Measurements from ENCODE around the gene WNT3A. TPM values are rescaled to one million over a fixed set of nuclear protein-coding genes. Genes with fewer than 3 reads are reported as not detected.

WNT3A gene
- total RNA-seq, 2 donors from 2014 or later: 0.11 to 0.46 TPM

DNA sequence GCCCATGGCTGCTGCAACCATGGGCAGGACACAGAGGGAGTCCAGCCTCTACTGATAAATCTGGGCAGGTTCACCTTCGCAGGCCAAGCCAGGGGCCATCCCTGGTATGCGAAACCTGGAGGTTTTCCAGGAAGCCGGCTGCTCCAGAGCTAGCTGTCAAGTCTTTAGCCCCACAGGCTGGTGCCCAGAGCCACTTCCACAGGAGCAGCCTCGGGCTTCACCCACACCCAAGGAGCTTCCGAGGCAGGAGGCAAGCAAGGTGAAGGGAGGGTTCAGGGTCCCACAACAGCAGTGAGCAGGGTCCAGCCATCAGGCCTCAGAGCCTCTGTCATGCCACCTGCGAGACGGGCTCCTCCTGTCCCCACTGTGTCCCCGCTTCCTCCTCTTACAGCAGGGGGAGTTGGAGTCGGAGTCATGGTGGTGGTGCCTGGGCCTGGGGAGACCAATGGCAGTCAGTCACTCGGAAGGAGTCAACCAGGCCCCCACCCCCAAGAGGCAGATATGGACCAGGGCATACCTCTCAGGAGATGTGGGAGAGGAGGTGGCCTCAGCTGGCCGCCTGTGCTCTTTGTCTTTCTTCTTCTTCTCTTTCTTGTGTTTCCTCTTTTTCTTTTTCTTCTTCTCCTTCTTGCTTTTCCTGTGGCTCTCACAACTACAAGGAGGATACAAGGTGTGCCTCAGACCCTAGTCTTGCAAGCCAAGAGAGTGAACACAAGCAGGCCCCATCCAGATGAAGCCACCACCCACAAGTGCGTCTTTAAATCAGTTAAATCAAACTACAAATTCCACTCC is 94.2 kb downstream of the WNT3A start:
- WGBS, 2 experiments (ENCODE audit: insufficient coverage in 1 of 2, insufficient read length in 1 of 2): 92 to 98% methylated on average over 5 to 12 of the region's 12 CpGs
- H3K4me1 Mint-ChIP-seq: no peaks in the 10 kb centered on the region
- H3K4me3 Mint-ChIP-seq: peak overlapping the region; percentile 88
- no peak overlapping the region for H3K27ac Mint-ChIP-seq
- H3K9me3 ChIP-seq (ENCODE audit: control insufficient read depth, low read length): no peaks in the 10 kb centered on the region
- H3K27me3 Mint-ChIP-seq (ENCODE audit: insufficient read depth): no peaks in the 10 kb centered on the region
- DNase-seq: peak; percentile 50
- no peaks in the 10 kb centered on the region for H3K9me3 Mint-ChIP-seq
- H3K36me3 ChIP-seq (ENCODE audit: control insufficient read depth, insufficient read depth, low read length): peaks cover 54% of the 10 kb centered on the region
- H3K4me1 ChIP-seq (ENCODE audit: control insufficient read depth, insufficient read depth, low read length): peaks cover 5% of the 10 kb centered on the region
- H3K9ac ChIP-seq (ENCODE audit: extremely low read depth, low read length, poor library complexity, severe bottlenecking): no peak overlapping the region
- H3K4me3 ChIP-seq (ENCODE audit: low read length): peak overlapping the region; percentile 80
- TF ChIP-seq CTCF (conservative IDR thresholded peaks at IDR 0.05): no peak
- no peaks in the 10 kb centered on the region for H3K27me3 ChIP-seq (ENCODE audit: control insufficient read depth, insufficient read depth, low read length, poor library complexity, severe bottlenecking)
- no peak overlapping the region for H3K27ac ChIP-seq (ENCODE audit: low read depth, low read length)
- peaks cover 37% of the 10 kb centered on the region for H3K36me3 Mint-ChIP-seq (ENCODE audit: low read depth)

- no peak for TF ChIP-seq CTCF (conservative IDR thresholded peaks at IDR 0.05)
- H3K36me3 Mint-ChIP-seq (ENCODE audit: low read depth): peaks cover 39% of the 10 kb centered on the region
- Histone ChIP-seq H3K9ac (ENCODE audit: extremely low read depth, low read length, poor library complexity, severe bottlenecking) (no peak overlapping the region), H3K36me3 (ENCODE audit: control insufficient read depth, insufficient read depth, low read length) (peaks cover 53% of the 10 kb centered on the region), H3K27me3 (ENCODE audit: control insufficient read depth, insufficient read depth, low read length, poor library complexity, severe bottlenecking) (no peaks in the 10 kb centered on the region), H3K9me3 (ENCODE audit: control insufficient read depth, low read length) (no peaks in the 10 kb centered on the region), H3K27ac (ENCODE audit: low read depth, low read length) (no peak overlapping the region), H3K4me3 (ENCODE audit: low read length) (peak overlapping the region; percentile 80), H3K4me1 (ENCODE audit: control insufficient read depth, insufficient read depth, low read length) (peaks cover 5% of the 10 kb centered on the region)
- no peaks in the 10 kb centered on the region for H3K27me3 Mint-ChIP-seq (ENCODE audit: insufficient read depth)
- H3K4me3 Mint-ChIP-seq: peak overlapping the region; percentile 88
- DNase-seq: no peak
- H3K27ac Mint-ChIP-seq: no peak overlapping the region
- no peaks in the 10 kb centered on the region for H3K9me3 Mint-ChIP-seq
- no peaks in the 10 kb centered on the region for H3K4me1 Mint-ChIP-seq
- WGBS, 2 experiments (ENCODE audit: insufficient coverage in 1 of 2, insufficient read length in 1 of 2): 66 to 80% methylated on average over 10 to 15 of the region's 15 CpGs
Measured at GRCh38 chr1:228101614-228101993, 94.8 kb downstream of the WNT3A start.

GRCh38 chr1:228101994-228102790 is 95.4 kb downstream of the WNT3A start:
- H3K27ac ChIP-seq (ENCODE audit: low read depth, low read length): no peak overlapping the region
- H3K27ac Mint-ChIP-seq: no peak overlapping the region

More at GRCh38 chr1:228101994-228102790, 95.4 kb downstream of the WNT3A start:
- H3K36me3 Mint-ChIP-seq (ENCODE audit: low read depth): peaks cover 43% of the 10 kb centered on the region
- peak overlapping the region; percentile 88 for H3K4me3 Mint-ChIP-seq
- Histone ChIP-seq H3K4me1 (ENCODE audit: control insufficient read depth, insufficient read depth, low read length) (peaks cover 5% of the 10 kb centered on the region), H3K9me3 (ENCODE audit: control insufficient read depth, low read length) (no peaks in the 10 kb centered on the region), H3K9ac (ENCODE audit: extremely low read depth, low read length, poor library complexity, severe bottlenecking) (peak overlapping the region; percentile 11), H3K4me3 (ENCODE audit: low read length) (peak overlapping the region; percentile 80), H3K36me3 (ENCODE audit: control insufficient read depth, insufficient read depth, low read length) (peaks cover 47% of the 10 kb centered on the region), H3K27me3 (ENCODE audit: control insufficient read depth, insufficient read depth, low read length, poor library complexity, severe bottlenecking) (no peaks in the 10 kb centered on the region)
- no peaks in the 10 kb centered on the region for H3K9me3 Mint-ChIP-seq
- WGBS, 2 experiments (ENCODE audit: insufficient coverage in 1 of 2, insufficient read length in 1 of 2): 9 to 10% methylated on average over 36 to 73 of the region's 73 CpGs
- no peaks in the 10 kb centered on the region for H3K4me1 Mint-ChIP-seq
- peak; percentile 67 for TF ChIP-seq CTCF (conservative IDR thresholded peaks at IDR 0.05)
- H3K27me3 Mint-ChIP-seq (ENCODE audit: insufficient read depth): no peaks in the 10 kb centered on the region
- DNase-seq: peak; percentile 89
